ENCODE data around the gene KIF4A. TPM values are rescaled to one million over a fixed set of nuclear protein-coding genes. Genes with fewer than 3 reads are reported as not detected.

The KIF4A gene
- total and polyA plus RNA-seq, 10 of the 15 experiments (the other 5 are each of a cell fraction or from before 2014, with no cell fraction given): 10.8 to 28.8 (median 22.5) TPM

DNA sequence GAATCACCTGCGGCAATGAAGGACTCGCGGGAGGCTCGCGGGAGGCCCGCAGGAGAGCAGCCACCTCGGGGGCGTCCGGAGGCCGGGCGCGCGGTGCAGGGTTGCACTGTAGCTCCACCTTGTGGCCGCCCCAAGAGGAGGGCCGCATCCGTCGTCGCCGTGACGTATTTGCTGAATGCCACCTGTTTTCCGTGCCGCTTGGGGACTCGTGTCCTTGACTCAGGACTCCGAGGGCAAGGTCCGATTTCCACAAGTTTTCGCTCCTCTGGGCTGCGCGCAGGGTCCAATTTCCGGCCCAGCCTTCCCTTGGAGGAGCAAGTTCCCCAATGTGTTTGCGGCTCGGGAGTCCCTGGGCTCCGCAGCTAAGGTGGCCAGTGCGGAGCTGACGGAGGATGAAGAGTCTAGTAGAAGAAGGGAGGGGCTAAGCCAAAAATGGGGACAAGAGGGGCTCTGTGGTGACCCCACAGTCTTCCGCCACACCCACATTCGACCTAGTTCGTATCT, 144.0 kb downstream of the KIF4A start (continued):
- TF ChIP-seq FOXM1 (IDR thresholded peaks at IDR 0.05; ENCODE audit: low read depth, low read length) (no peak), TBL1XR1 (IDR thresholded peaks at IDR 0.05; ENCODE audit: low read depth, low read length) (no peak), ATF2 (IDR thresholded peaks at IDR 0.05; ENCODE audit: low read length) (no peak), CBX5 (IDR thresholded peaks at IDR 0.05; ENCODE audit: low read depth) (no peak), POLR2AphosphoS5 (IDR thresholded peaks at IDR 0.05; ENCODE audit: low read length) (no peak), MLLT1 (IDR thresholded peaks at IDR 0.05) (no peak), BCL3 (IDR thresholded peaks at IDR 0.05; ENCODE audit: borderline replicate concordance, insufficient read depth, low read depth, low read length, poor library complexity, severe bottlenecking) (no peak), SKIL (IDR thresholded peaks at IDR 0.05; ENCODE audit: low read depth, poor library complexity, severe bottlenecking) (no peak), WRNIP1 (IDR thresholded peaks at IDR 0.05; ENCODE audit: borderline replicate concordance, low read depth, low read length) (no peak), GABPA (IDR thresholded peaks at IDR 0.05; ENCODE audit: low read depth) (no peak), ZNF384 (IDR thresholded peaks at IDR 0.05; ENCODE audit: borderline replicate concordance, low read depth, low read length) (no peak), SP1 (IDR thresholded peaks at IDR 0.05; ENCODE audit: low read depth, low read length) (no peak), BACH1 (IDR thresholded peaks at IDR 0.05; ENCODE audit: borderline replicate concordance) (no peak), NFYA (IDR thresholded peaks at IDR 0.05; ENCODE audit: borderline replicate concordance, low read depth, low read length) (no peak), PML (IDR thresholded peaks at IDR 0.05; ENCODE audit: low read length) (no peak), CREB1 (IDR thresholded peaks at IDR 0.05; ENCODE audit: low read depth) (peak; percentile 83), LARP7 (IDR thresholded peaks at IDR 0.05) (peak; percentile 34; the same call in 1 of the 2 replicates)
- TF ChIP-seq, protein P1, sequence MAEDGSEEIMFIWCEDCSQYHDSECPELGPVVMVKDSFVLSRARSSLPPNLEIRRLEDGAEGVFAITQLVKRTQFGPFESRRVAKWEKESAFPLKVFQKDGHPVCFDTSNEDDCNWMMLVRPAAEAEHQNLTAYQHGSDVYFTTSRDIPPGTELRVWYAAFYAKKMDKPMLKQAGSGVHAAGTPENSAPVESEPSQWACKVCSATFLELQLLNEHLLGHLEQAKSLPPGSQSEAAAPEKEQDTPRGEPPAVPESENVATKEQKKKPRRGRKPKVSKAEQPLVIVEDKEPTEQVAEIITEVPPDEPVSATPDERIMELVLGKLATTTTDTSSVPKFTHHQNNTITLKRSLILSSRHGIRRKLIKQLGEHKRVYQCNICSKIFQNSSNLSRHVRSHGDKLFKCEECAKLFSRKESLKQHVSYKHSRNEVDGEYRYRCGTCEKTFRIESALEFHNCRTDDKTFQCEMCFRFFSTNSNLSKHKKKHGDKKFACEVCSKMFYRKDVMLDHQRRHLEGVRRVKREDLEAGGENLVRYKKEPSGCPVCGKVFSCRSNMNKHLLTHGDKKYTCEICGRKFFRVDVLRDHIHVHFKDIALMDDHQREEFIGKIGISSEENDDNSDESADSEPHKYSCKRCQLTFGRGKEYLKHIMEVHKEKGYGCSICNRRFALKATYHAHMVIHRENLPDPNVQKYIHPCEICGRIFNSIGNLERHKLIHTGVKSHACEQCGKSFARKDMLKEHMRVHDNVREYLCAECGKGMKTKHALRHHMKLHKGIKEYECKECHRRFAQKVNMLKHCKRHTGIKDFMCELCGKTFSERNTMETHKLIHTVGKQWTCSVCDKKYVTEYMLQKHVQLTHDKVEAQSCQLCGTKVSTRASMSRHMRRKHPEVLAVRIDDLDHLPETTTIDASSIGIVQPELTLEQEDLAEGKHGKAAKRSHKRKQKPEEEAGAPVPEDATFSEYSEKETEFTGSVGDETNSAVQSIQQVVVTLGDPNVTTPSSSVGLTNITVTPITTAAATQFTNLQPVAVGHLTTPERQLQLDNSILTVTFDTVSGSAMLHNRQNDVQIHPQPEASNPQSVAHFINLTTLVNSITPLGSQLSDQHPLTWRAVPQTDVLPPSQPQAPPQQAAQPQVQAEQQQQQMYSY (CRISPR knock-in tag; IDR thresholded peaks at IDR 0.05): no peak
- TF ChIP-seq, protein P2, sequence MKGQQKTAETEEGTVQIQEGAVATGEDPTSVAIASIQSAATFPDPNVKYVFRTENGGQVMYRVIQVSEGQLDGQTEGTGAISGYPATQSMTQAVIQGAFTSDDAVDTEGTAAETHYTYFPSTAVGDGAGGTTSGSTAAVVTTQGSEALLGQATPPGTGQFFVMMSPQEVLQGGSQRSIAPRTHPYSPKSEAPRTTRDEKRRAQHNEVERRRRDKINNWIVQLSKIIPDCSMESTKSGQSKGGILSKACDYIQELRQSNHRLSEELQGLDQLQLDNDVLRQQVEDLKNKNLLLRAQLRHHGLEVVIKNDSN (IDR thresholded peaks at IDR 0.05; ENCODE audit: borderline replicate concordance, extremely low read length, insufficient read depth, low read depth, low read length): no peak

Data from GM12878 (cell line).